ENCODE measurements around the gene POU2F1. TPM values are rescaled to one million over a fixed set of nuclear protein-coding genes. Genes with fewer than 3 reads are reported as not detected.
A peak's percentile ranks its signal among the peaks of the same experiment; 100 is the strongest.

Gene POU2F1
- total RNA-seq, 1 experiment from 2014 or later: 25.3 TPM

DNA sequence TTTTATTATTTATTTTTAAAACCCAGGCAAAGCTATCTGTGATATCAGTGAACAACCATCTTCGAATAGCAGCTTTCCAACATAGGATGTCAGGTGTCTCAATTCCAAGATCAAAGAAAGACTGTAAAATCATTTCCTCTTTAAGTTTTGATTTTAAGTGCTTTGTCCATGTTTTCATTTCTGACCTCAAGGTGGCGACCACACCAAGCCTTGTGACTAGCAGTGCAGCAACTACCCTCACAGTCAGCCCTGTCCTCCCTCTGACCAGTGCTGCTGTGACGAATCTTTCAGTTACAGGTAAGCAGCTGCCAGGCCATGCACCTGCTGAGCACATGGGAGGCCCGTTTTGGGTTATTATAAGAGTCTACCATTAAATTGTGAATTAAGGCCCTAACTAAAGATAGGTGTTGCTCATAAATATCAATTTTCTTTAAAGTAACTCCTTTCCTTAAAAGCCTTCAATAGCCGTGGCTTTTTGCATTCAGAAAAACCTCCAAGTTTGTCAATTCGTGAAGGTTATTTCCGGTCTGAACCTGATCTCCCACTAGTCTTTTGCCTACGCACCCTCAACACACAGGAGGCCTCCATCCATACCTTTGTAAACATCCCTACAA lies 180.7 kb downstream of the POU2F1 start:
- TF ChIP-seq, protein P1, sequence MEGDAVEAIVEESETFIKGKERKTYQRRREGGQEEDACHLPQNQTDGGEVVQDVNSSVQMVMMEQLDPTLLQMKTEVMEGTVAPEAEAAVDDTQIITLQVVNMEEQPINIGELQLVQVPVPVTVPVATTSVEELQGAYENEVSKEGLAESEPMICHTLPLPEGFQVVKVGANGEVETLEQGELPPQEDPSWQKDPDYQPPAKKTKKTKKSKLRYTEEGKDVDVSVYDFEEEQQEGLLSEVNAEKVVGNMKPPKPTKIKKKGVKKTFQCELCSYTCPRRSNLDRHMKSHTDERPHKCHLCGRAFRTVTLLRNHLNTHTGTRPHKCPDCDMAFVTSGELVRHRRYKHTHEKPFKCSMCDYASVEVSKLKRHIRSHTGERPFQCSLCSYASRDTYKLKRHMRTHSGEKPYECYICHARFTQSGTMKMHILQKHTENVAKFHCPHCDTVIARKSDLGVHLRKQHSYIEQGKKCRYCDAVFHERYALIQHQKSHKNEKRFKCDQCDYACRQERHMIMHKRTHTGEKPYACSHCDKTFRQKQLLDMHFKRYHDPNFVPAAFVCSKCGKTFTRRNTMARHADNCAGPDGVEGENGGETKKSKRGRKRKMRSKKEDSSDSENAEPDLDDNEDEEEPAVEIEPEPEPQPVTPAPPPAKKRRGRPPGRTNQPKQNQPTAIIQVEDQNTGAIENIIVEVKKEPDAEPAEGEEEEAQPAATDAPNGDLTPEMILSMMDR (IDR thresholded peaks at IDR 0.05; ENCODE audit: unreplicated experiment): peak; percentile 49
- Mint-ChIP-seq H3K36me3 (ENCODE audit: insufficient read depth, unreplicated experiment) (no peaks in the 10 kb centered on the region), H3K27ac (ENCODE audit: unreplicated experiment) (no peak overlapping the region), H3K9me3 (ENCODE audit: low read depth, unreplicated experiment) (no peaks in the 10 kb centered on the region), H3K4me3 (ENCODE audit: low read depth, unreplicated experiment) (no peak overlapping the region), H3K4me1 (ENCODE audit: low read depth, unreplicated experiment) (peaks cover 7% of the 10 kb centered on the region), H3K27me3 (ENCODE audit: unreplicated experiment) (no peaks in the 10 kb centered on the region)
- DNase-seq: peak; percentile 73
- no TSS peak for BruUV-seq (replicated peaks)
- CTCF ChIA-PET: interaction anchor here (0.5 to 1.6 kb wide), 3 partner anchors 46 to 153 kb away, joined by 4 to 5 read pairs (median 4); partner anchors contain the start of gene CREG1
- intact Hi-C loops (cut with micrococcal nuclease; ENCODE audit: unreplicated experiment): loop anchor here (1.0 to 2.0 kb wide), 3 partner anchors 41 to 135 kb away; no protein-coding TSS in a partner anchor

DNA sequence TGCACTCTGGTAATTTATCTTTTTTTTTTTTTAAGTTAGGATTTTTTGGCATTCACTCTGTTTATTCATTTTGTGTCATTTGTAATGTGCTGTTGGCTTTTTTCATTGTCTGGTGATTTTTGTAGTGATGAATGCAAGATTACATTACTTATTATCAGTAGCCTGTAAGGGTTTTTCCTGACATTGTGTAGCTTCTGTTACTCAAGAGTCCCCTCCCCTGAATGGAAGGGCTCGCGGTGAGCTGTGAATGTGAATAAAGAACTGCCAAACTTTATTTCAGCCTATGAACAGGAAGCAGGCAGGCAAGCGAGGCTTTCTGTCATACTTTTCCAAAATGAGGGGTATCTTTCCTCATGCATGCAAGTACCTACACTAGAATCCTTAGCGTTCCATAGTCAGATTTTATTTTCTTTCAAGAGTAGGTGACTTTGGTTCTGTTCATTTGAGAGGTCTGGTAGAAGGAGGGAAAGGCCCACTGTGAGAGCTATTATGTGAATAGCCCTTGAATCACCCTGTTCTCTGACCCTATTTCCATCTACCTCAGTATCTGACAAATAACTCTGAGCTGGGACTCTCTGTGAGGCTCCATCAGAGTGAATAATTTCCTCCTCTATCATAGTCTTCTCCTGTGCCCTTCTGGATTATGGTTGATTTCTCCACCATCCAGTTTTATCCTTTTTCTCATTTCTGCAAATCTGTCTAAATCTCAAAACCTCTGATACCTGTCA lies 183.6 kb downstream of the POU2F1 start:
- DNase-seq: no peak
- H3K27ac Mint-ChIP-seq (ENCODE audit: unreplicated experiment): no peak overlapping the region
- H3K36me3 Mint-ChIP-seq (ENCODE audit: insufficient read depth, unreplicated experiment): no peaks in the 10 kb centered on the region
- H3K9me3 Mint-ChIP-seq (ENCODE audit: low read depth, unreplicated experiment): no peaks in the 10 kb centered on the region
- no peaks in the 10 kb centered on the region for H3K27me3 Mint-ChIP-seq (ENCODE audit: unreplicated experiment)
- H3K4me3 Mint-ChIP-seq (ENCODE audit: low read depth, unreplicated experiment): no peak overlapping the region
- CTCF ChIA-PET: interaction anchor here (0.6 kb wide), 1 partner anchor 136 kb away, joined by 6 read pairs; no protein-coding TSS in a partner anchor
- intact Hi-C loops (cut with micrococcal nuclease; ENCODE audit: unreplicated experiment): no loop called here
- BruUV-seq (replicated peaks): no TSS peak
- TF ChIP-seq, protein P1 (IDR thresholded peaks at IDR 0.05; ENCODE audit: unreplicated experiment): no peak
- peaks cover 7% of the 10 kb centered on the region for H3K4me1 Mint-ChIP-seq (ENCODE audit: low read depth, unreplicated experiment)

DNA sequence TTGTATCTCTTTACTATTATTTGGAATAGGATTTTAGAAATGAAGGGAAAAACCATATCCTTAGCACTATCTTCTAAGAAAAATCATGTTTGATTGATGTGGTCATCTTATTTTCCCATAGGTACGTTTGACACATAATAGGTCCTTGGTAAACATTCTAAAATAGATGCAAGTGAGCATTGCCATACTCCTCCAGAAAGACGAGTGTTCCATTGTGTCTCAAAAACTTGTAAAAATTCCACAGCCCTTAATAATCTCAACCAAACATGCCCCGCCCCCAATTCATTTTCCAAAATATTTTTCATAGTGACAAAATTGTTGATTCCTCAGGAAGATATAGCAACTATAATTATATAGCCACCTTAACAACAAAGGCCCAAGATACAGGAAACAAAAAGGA lies 184.2 kb downstream of the POU2F1 start:
- DNase-seq: no peak
- Mint-ChIP-seq H3K36me3 (ENCODE audit: insufficient read depth, unreplicated experiment) (no peaks in the 10 kb centered on the region), H3K9me3 (ENCODE audit: low read depth, unreplicated experiment) (no peaks in the 10 kb centered on the region), H3K27me3 (ENCODE audit: unreplicated experiment) (no peaks in the 10 kb centered on the region), H3K4me1 (ENCODE audit: low read depth, unreplicated experiment) (peaks cover 7% of the 10 kb centered on the region), H3K4me3 (ENCODE audit: low read depth, unreplicated experiment) (no peak overlapping the region), H3K27ac (ENCODE audit: unreplicated experiment) (no peak overlapping the region)
- CTCF ChIA-PET: no interaction called here
- TF ChIP-seq, protein P1 (IDR thresholded peaks at IDR 0.05; ENCODE audit: unreplicated experiment): no peak
- intact Hi-C loops (cut with micrococcal nuclease; ENCODE audit: unreplicated experiment): no loop called here
- BruUV-seq (replicated peaks): no TSS peak

DNA sequence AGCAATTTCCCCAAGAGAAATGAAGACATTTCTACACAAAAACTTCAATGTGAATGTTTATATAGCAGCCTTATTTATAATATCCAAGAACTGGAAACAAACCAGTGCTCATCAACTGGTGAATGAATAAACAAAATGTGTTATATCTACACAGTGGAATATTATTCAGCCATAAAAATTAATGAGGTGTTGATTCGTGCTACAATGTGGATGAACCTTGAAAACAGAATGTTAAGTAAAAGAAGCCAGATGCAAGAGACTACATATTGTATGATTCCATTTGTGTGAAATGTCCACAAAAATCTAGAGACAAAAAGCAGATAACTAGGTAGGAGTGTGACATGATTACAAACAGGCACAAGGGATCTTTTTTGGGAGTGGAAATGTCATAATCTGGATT lies 187.7 kb downstream of the POU2F1 start:
- Mint-ChIP-seq H3K27me3 (ENCODE audit: unreplicated experiment) (no peaks in the 10 kb centered on the region), H3K9me3 (ENCODE audit: low read depth, unreplicated experiment) (no peaks in the 10 kb centered on the region), H3K36me3 (ENCODE audit: insufficient read depth, unreplicated experiment) (peaks cover 5% of the 10 kb centered on the region), H3K4me1 (ENCODE audit: low read depth, unreplicated experiment) (no peaks in the 10 kb centered on the region), H3K4me3 (ENCODE audit: low read depth, unreplicated experiment) (no peak overlapping the region), H3K27ac (ENCODE audit: unreplicated experiment) (no peak overlapping the region)
- TF ChIP-seq, protein P1 (IDR thresholded peaks at IDR 0.05; ENCODE audit: unreplicated experiment): no peak
- intact Hi-C loops (cut with micrococcal nuclease; ENCODE audit: unreplicated experiment): no loop called here
- no peak for DNase-seq
- CTCF ChIA-PET: interaction anchor here (0.5 to 1.2 kb wide), 3 partner anchors 9 to 235 kb away, joined by 3 to 8 read pairs (median 5); no protein-coding TSS in a partner anchor
- no TSS peak for BruUV-seq (replicated peaks)
